Measurements from ENCODE around the gene PIEZO1. TPM values are rescaled to one million over a fixed set of nuclear protein-coding genes. Genes with fewer than 3 reads are reported as not detected.
A peak's percentile ranks its signal among the peaks of the same experiment; 100 is the strongest.

Gene PIEZO1
- total and polyA plus RNA-seq, 9 of the 15 experiments (the other 6 are each of a cell fraction or from before 2014, with no cell fraction given) = 3.6 to 432 (median 131) TPM

- no peak for TF ChIP-seq MGA (IDR thresholded peaks at IDR 0.05)
- no peak for TF ChIP-seq NCOR1 (IDR thresholded peaks at IDR 0.05)
- TF ChIP-seq SP2 (IDR thresholded peaks at IDR 0.05; ENCODE audit: extremely low read depth, low read depth, low read length, poor library complexity, severe bottlenecking) = no peak
- TF ChIP-seq CXXC5 (CRISPR knock-in tag; IDR thresholded peaks at IDR 0.05) = no peak
- TF ChIP-seq HMG20B (CRISPR knock-in tag; IDR thresholded peaks at IDR 0.05) = no peak
- no peak for TF ChIP-seq TCF7 (IDR thresholded peaks at IDR 0.05; ENCODE audit: borderline replicate concordance)
- no peak for TF ChIP-seq CEBPB (tag; IDR thresholded peaks at IDR 0.05)
- TF ChIP-seq SREBF2 (CRISPR knock-in tag; IDR thresholded peaks at IDR 0.05) = no peak
- TF ChIP-seq TAF15 (IDR thresholded peaks at IDR 0.05; ENCODE audit: low read depth, low read length) = no peak
- TF ChIP-seq RBM22 (IDR thresholded peaks at IDR 0.05; ENCODE audit: low read depth, low read length, poor library complexity, severe bottlenecking) = peak; percentile 74
- TF ChIP-seq CHAMP1 (IDR thresholded peaks at IDR 0.05) = no peak
Measured at GRCh38 chr16:88725609-88726407, 59.2 kb downstream of the PIEZO1 start (continued).
